MM.1S (cell line): ENCODE data around the gene HACD1.

Experiments
- DNase-seq: peaks from one replicate; pipeline ENCODE4 v3.0.0-alpha.2; 2015
- H2AFZ ChIP-seq: fragments of 300-600 bp; sonication (generic); 2 replicates; pipeline ENCODE4 v1.6.0; 2016; ENCODE audit warnings: antibody characterized with exemption, low read length
- H3F3A ChIP-seq: fragments of 300-600 bp; sonication (generic); 2 replicates; pipeline ENCODE4 v1.6.1; 2016; ENCODE audit warnings: mild to moderate bottlenecking, antibody characterized with exemption, low read length, moderate library complexity, mixed read lengths; ENCODE audit not compliant: insufficient read depth
- H3K27ac ChIP-seq: fragments of 300-600 bp; sonication (generic); 2 replicates; pipeline ENCODE4 v1.5.1; 2016; ENCODE audit warnings: mild to moderate bottlenecking, low read length
- H3K27me3 ChIP-seq: fragments of 300-600 bp; sonication (generic); replicated peaks from 2 replicates; pipeline ENCODE4 v1.6.0; 2016; ENCODE audit warnings: low read length; ENCODE audit not compliant: insufficient read depth
- H3K36me3 ChIP-seq: fragments of 300-600 bp; sonication (generic); replicated peaks from 2 replicates; pipeline ENCODE4 v1.6.1; 2016; ENCODE audit warnings: mild to moderate bottlenecking, low read length, mixed read lengths; ENCODE audit not compliant: insufficient read depth
- H3K4me1 ChIP-seq: fragments of 300-600 bp; sonication (generic); 2 replicates; pipeline ENCODE4 v1.6.1; 2016; ENCODE audit warnings: low read length, mixed read lengths
- H3K4me2 ChIP-seq: fragments of 300-600 bp; sonication (generic); 2 replicates; pipeline ENCODE4 v1.6.0; 2016; ENCODE audit warnings: low read depth, low read length
- H3K4me3 ChIP-seq: fragments of 300-600 bp; sonication (generic); 2 replicates; pipeline ENCODE4 v1.5.1; 2016; ENCODE audit warnings: low read length, mixed read lengths
- H3K79me2 ChIP-seq: fragments of 300-600 bp; sonication (generic); 2 replicates; pipeline ENCODE4 v1.6.1; 2016; ENCODE audit warnings: mixed run types, low read length, mixed read lengths
- H3K9ac ChIP-seq: fragments of 300-600 bp; sonication (generic); 2 replicates; pipeline ENCODE4 v1.6.1; 2016; ENCODE audit warnings: low read length, mixed read lengths
- H3K9me2 ChIP-seq: fragments of 300-600 bp; sonication (generic); replicated peaks from 2 replicates; pipeline ENCODE4 v1.6.1; 2016; ENCODE audit warnings: mild to moderate bottlenecking, low read length, mixed read lengths; ENCODE audit not compliant: insufficient read depth
- H3K9me3 ChIP-seq: fragments of 300-600 bp; sonication (generic); replicated peaks from 2 replicates; pipeline ENCODE4 v1.6.1; 2016; ENCODE audit warnings: mild to moderate bottlenecking, low read length, mixed read lengths; ENCODE audit not compliant: insufficient read depth
- H4K20me1 ChIP-seq: fragments of 300-600 bp; sonication (generic); 2 replicates; pipeline ENCODE4 v1.6.1; 2016; ENCODE audit warnings: mild to moderate bottlenecking, low read length, moderate library complexity, mixed read lengths; ENCODE audit not compliant: insufficient read depth
- CTCF ChIP-seq: fragments of 300-600 bp; sonication (generic); IDR thresholded peaks from 2 replicates; pipeline ENCODE4 v1.5.1; 2016; ENCODE audit warnings: antibody characterized with exemption, low read length, mixed read lengths
- EZH2 ChIP-seq: fragments of 300-600 bp; sonication (generic); optimal IDR thresholded peaks from 2 replicates; pipeline ENCODE3; 2017; ENCODE audit warnings: low read depth, mild to moderate bottlenecking, antibody characterized with exemption, low read length, mixed read lengths
- EZH2phosphoT487 ChIP-seq: fragments of 300-600 bp; sonication (generic); IDR thresholded peaks from 2 replicates; pipeline ENCODE4 v1.6.1; 2018; ENCODE audit warnings: antibody characterized with exemption, low read length

HACD1 gene

DNA sequence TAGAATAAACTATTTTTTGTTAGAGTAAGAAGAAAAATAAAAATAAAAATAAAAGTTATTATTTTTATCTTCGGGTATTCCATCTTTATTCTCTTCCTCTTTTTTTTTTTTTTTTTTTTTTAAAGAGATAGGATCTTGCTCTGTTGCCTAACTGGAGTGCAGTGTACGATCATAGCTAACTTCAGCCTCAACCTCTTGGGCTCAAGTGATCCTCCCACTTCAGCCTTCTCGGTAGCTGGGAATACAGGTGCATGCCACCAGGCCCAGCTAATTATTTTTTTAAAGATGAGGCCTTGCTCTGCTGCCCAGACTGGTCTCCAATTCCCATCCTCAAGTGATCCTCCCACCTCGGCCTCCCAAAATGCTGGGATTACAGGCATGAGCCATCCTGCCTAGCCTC, 42.2 kb upstream of the HACD1 start:
- peaks cover 68% of the 10 kb centered on the region for H3K79me2 ChIP-seq
- no peaks in the 10 kb centered on the region for H3K9me2 ChIP-seq
- no peaks in the 10 kb centered on the region for H3K27me3 ChIP-seq
- H3F3A ChIP-seq = no peaks in the 10 kb centered on the region
- no peak for DNase-seq
- H2AFZ ChIP-seq = no peak overlapping the region
- no peaks in the 10 kb centered on the region for H3K4me1 ChIP-seq
- no peak overlapping the region for H3K9ac ChIP-seq
- no peak for TF ChIP-seq EZH2
- TF ChIP-seq CTCF = no peak
- TF ChIP-seq EZH2phosphoT487 = no peak
- H3K9me3 ChIP-seq = no peaks in the 10 kb centered on the region
- no peaks in the 10 kb centered on the region; the same call in 1 of the 2 replicates for H3K36me3 ChIP-seq
- no peak overlapping the region for H3K4me2 ChIP-seq
- H3K4me3 ChIP-seq = no peak overlapping the region
- no peaks in the 10 kb centered on the region for H4K20me1 ChIP-seq
- no peak overlapping the region for H3K27ac ChIP-seq

- no peaks in the 10 kb centered on the region for H3K4me1 ChIP-seq
- TF ChIP-seq CTCF = no peak
- no peak for TF ChIP-seq EZH2phosphoT487
- no peak for TF ChIP-seq EZH2
Measured at GRCh38 chr10:17657103-17657500, 39.9 kb upstream of the HACD1 start.

DNA sequence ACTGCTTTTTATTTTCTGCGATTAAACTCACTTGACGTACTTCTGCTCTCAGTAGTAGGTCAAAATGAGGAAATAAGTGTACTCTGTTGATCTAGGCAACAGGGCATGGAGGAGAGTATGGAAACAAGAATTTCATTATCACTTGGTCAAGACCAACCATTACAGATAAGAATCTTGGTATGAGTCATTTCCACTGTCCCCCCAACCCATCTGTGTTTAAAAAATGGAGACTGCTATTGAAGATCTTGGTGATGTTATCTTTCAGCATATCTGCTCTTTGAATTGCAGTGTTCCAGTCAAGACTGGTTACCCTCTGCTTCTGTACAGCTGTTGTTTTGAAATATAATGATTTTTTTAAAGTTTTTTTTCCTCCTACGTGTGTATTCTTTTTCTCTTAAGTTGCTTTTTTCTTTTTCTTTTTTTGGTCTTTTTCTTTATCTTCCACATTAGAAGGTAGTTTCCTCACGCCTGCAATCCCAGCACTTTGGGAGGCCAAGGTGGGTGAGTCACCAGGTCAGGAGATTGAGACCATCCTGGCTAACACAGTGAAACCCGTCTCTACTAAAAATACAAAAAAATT, 38.5 kb upstream of the HACD1 start:
- H3K9me2 ChIP-seq = no peaks in the 10 kb centered on the region
- TF ChIP-seq EZH2 (no peak), EZH2phosphoT487 (no peak), CTCF (no peak)
- no peaks in the 10 kb centered on the region for H3K9me3 ChIP-seq
- H4K20me1 ChIP-seq = no peaks in the 10 kb centered on the region
- H3F3A ChIP-seq = no peaks in the 10 kb centered on the region
- no peaks in the 10 kb centered on the region for H3K4me1 ChIP-seq
- no peak for DNase-seq
- no peak overlapping the region for H3K9ac ChIP-seq
- H2AFZ ChIP-seq = no peak overlapping the region
- no peak overlapping the region for H3K27ac ChIP-seq
- H3K4me2 ChIP-seq = no peak overlapping the region
- no peaks in the 10 kb centered on the region for H3K27me3 ChIP-seq
- H3K4me3 ChIP-seq = no peak overlapping the region
- H3K36me3 ChIP-seq = peaks cover 4% of the 10 kb centered on the region; the same call in 1 of the 2 replicates
- peaks cover 95% of the 10 kb centered on the region for H3K79me2 ChIP-seq

More at GRCh38 chr10:17657103-17657500, 39.9 kb upstream of the HACD1 start:
- Histone ChIP-seq H3K4me3 (no peak overlapping the region), H3F3A (no peaks in the 10 kb centered on the region), H3K4me2 (no peak overlapping the region), H3K79me2 (peaks cover 82% of the 10 kb centered on the region), H3K27me3 (no peaks in the 10 kb centered on the region), H3K9me3 (no peaks in the 10 kb centered on the region), H3K9ac (no peak overlapping the region), H3K9me2 (no peaks in the 10 kb centered on the region), H2AFZ (no peak overlapping the region), H3K36me3 (peaks cover 4% of the 10 kb centered on the region; the same call in 1 of the 2 replicates), H4K20me1 (no peaks in the 10 kb centered on the region), H3K27ac (no peak overlapping the region)
- DNase-seq = no peak
